Limb (tissue), 2 donors: ENCODE results near the gene ANO1.

Source experiments
- DNase-seq, 2 donors: peaks; one replicate each; pipeline ENCODE4 v3.0.0-alpha.2; 2016; ENCODE audit errors: extremely low spot score in 2 of 2

Gene ANO1

GRCh38 chr11:70135625-70136059 is 57.5 kb downstream of the ANO1 start:
- no peak for DNase-seq

- no peak for DNase-seq
Measured at GRCh38 chr11:70137383-70137782, 59.3 kb downstream of the ANO1 start.

GRCh38 chr11:70138403-70138802 is 60.3 kb downstream of the ANO1 start:
- DNase-seq: no peak

GRCh38 chr11:70139785-70140410 is 61.8 kb downstream of the ANO1 start:
- no peak for DNase-seq

DNA sequence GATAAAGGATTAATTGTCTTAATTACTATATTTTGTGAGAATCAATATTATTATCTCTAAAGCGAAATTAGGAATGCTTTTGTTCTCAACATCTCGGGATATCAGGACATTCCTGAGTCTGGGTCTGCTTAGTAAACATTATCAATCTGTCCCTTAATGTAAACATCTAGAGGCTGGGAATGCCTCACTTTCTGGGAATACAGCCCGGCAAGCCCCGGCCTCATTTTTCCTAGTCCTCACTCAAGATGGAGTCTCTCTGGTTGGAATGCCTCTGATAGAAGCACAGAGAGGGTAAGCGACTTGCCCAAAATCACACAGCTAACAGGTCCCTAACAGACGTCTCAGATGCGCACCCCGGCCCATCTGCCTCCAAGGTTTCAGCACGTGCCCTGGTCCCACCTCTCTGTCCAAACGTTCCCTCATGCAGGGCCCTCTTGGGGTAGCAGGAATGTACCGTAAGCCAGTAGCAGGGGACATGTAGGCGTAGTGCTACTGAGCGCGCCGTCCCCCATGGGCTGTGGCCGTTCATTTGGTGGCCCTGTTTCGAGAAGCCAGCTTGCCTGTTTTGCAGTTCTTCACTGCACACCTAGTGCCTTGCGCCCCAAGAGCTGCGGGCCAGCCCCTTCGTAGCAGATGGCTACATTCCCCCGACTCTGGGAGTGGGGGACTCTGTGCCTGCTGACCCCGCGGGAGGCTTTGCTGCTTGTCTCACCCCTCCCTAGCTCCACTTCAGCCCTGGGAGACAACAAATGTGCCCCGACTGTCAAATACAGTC is 62.8 kb downstream of the ANO1 start:
- no peak for DNase-seq

GRCh38 chr11:70141486-70142220 is 63.5 kb downstream of the ANO1 start:
- DNase-seq: no peak

DNA sequence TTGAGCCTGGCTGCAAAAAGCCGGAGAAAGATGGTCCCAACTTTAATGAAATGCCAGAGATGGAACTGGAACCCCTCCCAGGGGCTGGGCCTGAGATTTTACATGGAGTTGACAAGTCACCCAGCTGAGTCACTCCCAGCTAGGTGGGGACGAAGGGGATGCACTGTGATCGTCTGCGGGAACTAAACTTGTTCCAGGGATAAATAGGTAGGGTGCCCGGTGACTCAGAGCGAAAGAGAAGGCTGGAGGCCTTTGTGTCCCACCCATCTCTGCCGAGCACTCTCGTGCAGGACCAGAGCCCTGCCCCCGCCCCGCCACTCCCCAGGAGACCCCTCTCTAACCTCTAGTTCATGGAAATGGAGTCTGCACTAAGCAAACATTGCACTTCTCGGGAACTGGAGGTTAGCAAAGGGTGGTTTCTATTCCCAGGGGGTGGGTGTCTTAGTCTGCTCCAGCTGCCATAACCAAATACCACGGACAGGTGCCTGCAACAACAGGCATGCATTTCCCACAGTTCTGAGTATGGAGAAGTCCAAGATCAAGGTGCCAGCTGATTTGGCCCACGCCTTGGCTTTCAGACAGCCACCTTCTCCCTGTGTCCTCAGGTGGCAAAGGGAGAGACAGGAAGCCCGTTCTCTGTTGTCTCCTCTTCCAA is 64.2 kb downstream of the ANO1 start:
- DNase-seq: no peak

GRCh38 chr11:70144262-70144661 is 66.1 kb downstream of the ANO1 start:
- no peak for DNase-seq

DNA sequence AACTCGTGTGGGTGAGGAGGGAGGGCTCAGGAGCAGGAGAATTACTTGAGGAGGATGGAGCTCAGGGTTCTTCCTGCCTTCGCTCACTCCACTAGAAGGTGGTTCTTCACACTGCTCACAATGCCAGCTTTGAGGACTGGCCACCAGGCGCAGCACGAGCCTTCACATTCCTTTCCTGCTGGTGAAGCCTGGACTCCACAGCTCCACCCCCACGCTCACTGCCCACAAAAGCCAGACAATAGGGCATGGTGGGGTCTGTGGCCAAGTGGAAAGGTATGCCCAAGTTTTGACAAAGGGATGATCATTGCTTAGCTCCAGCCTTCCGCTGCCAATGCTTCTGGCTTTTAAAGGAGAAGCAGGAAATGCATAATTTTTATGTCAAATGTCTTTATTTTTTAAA is 67.0 kb downstream of the ANO1 start:
- no peak for DNase-seq

DNA sequence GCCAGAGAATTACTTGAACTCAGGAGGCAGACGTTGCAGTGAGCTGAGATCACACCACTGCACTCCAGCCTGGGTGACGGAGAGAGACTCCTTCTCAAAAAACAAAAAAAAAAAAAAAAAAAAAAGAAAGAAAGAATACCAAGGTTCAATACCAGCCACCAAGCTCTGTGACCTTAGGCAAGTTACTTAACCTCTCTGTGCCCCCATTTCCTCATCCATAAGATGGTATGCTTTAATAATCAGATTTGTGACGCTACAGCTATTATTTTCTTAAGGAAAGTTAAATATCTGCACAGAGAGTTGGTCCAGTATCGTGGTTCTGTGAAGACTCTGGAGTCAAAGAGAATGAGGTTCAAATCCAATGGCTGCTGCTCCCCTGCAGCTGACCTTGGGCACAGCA is 67.7 kb downstream of the ANO1 start:
- DNase-seq: no peak

GRCh38 chr11:70146299-70146698 is 68.2 kb downstream of the ANO1 start:
- DNase-seq: no peak

- DNase-seq: no peak
Measured at GRCh38 chr11:70146895-70147520, 68.9 kb downstream of the ANO1 start.

DNA sequence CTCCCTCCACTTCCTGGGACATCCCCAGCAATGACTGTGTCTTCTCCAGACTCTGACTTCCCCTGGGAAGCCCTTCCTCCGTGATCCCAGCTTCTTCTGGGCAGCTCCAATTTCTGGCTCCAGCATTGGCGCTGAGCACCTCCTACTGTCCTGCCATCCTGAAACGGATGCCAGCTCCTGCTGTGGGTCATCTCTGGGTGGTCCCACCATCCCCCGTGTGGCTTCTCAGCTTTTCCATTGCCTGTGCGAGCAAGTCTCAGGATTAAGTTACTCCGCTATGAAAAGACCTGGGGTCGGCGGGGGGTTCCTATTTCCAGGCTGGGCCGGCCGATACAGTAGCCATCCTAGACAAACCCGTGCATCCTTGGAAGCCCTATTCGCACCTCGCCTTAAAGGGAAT is 69.6 kb downstream of the ANO1 start:
- DNase-seq: no peak

DNA sequence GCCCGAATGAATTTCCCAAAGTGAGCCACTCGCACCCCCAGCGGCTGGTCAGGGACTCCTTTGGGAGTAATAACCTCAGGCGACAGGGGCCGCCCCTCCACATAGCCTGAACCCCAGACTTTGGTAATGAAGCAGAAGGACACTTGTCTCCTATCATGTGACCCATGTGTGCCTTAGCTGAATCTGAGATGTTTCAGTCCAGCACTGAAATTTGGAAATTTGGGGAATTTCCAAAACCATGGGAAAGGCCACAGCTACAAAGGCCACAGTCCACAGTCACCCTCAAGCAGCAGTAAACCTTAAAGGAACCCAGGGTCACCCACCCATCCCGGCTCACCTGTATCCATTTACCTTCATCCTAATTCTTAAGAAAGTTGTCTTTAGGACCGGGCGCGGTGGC is 73.6 kb downstream of the ANO1 start:
- no peak for DNase-seq

DNA sequence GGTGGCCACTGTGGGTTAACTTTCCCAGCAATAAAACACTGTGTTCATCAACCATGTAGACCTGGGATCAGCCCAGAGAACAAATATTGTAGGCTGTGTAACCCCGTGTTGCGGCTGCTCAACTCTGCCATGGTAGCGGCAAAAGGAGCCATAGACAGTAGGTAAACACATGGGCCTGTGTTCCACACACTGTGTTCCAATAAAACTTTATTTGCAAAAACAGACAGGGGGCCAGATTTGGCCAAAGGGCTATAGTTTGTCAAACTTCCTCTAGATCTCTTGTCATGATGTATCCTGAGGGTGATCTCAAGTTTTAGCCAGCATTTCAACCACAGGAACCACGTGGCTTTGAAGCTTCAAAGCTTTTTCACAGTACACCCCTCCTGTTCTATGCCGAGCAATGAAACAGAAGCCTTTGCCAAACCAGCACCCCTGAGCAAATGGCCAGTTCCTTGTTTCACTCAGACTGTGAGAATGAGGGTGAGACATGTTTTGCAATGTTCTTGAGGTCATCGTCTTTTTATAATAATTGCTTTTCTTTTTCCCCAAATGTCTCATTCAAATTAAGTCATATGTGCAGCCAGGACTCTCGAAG is 75.1 kb downstream of the ANO1 start:
- no peak for DNase-seq

DNA sequence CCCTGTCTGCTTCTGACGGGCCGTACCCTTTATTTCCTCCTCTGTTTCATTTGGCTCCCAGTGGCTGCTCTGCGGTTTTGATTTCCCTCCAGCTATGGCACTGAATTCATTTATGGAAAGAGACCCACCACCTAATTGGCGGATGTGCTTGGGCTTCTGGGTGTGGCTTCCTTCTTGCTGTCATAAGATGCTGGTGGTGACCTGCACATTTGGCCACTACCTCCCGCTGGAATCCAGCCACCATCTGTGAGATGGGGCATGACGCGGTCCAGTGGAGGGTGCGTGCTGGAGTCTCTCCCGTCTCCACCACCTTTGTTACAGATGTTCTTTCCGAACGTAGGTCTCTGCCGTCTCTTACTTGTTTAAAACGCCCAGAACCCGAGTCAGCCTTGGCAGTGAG is 77.3 kb downstream of the ANO1 start:
- no peak for DNase-seq

DNA sequence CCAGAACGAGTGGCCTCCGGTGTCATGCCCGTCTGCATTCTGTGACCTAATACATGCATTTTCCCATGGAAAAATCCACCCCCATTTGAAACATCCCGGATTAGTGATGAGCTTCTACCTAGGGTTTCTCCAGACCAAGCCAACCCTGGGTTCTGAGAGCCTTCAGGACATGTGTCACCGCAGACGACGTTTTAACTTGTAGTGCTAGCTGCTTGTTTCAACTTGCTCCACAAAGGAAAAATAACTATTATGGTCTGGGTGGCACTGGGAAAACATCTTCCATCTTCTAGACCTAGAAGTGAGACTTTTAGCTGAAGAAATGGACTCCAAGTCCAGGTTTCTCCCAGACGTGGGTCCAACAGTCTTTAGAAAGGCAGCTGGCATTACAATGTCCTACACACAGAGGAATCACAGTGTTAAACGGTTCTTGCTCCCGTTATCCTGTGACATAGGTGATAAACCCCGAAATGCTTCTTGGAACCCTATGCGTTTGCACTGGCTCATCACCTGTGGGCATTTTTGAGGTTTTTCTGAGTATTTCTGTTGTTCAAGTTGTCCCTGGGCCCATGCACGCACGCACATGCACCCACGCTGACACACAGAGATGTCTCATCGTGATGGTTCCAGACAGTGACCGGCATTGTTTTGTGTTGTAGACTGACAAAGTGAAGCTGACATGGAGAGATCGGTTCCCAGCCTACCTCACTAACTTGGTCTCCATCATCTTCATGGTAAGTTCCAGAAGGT is 78.3 kb downstream of the ANO1 start:
- no peak for DNase-seq

DNA sequence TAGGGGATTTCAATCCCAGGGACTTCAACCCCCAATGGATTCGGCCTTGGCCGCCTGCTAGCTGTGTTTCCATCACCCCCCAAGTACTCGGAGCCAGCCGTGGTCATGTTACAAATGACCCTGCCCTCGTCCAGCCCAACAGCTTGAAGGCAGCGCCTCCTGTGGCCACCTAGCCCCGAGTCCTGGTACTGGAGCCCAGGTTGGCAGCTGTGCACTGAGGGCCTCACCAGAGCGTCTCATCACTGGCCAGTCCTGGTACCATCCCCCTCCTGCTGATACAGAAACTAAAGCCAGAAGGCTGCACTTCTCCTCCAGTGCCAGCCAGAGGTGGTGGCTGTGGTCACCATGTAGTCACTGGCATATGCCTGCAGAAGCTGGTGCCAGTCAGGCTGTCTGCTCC is 80.1 kb downstream of the ANO1 start:
- no peak for DNase-seq

DNA sequence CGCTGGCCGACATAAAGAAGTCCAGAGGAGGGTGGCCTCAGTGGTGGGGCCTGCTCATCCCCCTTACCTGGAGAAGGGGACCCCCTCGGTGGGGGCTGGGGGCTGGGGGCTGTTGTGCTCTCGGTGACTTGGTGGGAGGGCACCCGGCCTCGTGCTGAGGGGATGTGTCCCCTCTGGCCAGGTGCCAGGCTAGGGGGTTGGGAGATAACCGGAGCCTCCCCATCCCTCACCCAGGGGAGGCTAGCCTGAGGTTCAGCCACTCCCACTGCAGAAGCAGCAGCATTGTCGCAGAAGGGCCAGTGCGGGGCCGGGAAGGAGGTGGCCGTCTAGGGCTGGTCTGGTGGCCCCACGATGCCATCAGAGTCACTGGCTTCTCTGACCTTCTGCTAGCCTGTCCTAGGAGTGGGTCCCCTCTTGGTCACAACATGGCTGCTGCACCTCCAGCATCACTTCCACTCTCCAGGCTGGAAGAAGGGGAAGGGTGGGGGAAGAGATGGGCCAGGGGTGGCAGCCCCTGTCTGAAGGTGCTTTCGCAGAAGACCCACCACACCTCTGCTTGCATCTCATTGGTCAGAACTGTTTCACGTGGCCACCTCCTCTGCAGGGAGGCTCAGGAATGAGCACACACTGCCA is 80.8 kb downstream of the ANO1 start:
- DNase-seq: no peak
